HL-60 (cell line): Measurements from ENCODE around the gene ANKEF1.

ENCODE experiments used
- DNase-seq, 2 experiments: peaks; one replicate each; pipeline ENCODE4 v3.0.0-alpha.2; 2010 to 2020; ENCODE audit warnings: low read depth in 1 of 2, low spot score in 1 of 2
- H3K27ac ChIP-seq: fragments of 250-450 bp; sonication (Bioruptor Pico); replicated peaks from 2 replicates; pipeline ENCODE4 v1.5.1; 2020; ENCODE audit warnings: mild to moderate bottlenecking, moderate library complexity
- H3K27me3 ChIP-seq: fragments of 250-450 bp; sonication (Bioruptor Pico); 2 replicates; pipeline ENCODE4 v1.5.1; 2021; ENCODE audit warnings: mild to moderate bottlenecking, moderate library complexity; ENCODE audit not compliant: insufficient read depth, poor library complexity, severe bottlenecking
- H3K4me3 ChIP-seq: replicated peaks from 2 replicates; pipeline ENCODE4 v1.5.1; 2011; ENCODE audit warnings: mild to moderate bottlenecking, control low read depth, low read length; ENCODE audit not compliant: insufficient read depth
- CTCF ChIP-seq: IDR thresholded peaks from one replicate; pipeline ENCODE4 v1.5.1; 2011; ENCODE audit warnings: low read length, control low read depth, inconsistent platforms; ENCODE audit not compliant: insufficient read depth
- GABPA ChIP-seq: IDR thresholded peaks from 2 replicates; pipeline ENCODE4 v1.6.1; 2012; ENCODE audit warnings: low read depth
- POLR2AphosphoS5 ChIP-seq: IDR thresholded peaks from 2 replicates; pipeline ENCODE4 v1.6.1; 2012; ENCODE audit warnings: low read depth
- REST ChIP-seq: IDR thresholded peaks from 2 replicates; pipeline ENCODE4 v1.6.1; 2012; ENCODE audit warnings: low read depth; ENCODE audit not compliant: insufficient replicate concordance
- SPI1 ChIP-seq: IDR thresholded peaks from 2 replicates; pipeline ENCODE4 v1.6.1; 2012; ENCODE audit warnings: low read depth, mild to moderate bottlenecking, borderline replicate concordance

The ANKEF1 gene

GRCh38 chr20:10076126-10077080 lies 41.6 kb downstream of the ANKEF1 start:
- Histone ChIP-seq H3K27me3 (no peaks in the 10 kb centered on the region), H3K27ac (no peak overlapping the region), H3K4me3 (no peak overlapping the region)
- TF ChIP-seq CTCF (no peak), REST (no peak), POLR2AphosphoS5 (no peak), GABPA (no peak), SPI1 (no peak)
- no peak for DNase-seq

- Histone ChIP-seq H3K27ac (no peak overlapping the region), H3K27me3 (no peaks in the 10 kb centered on the region), H3K4me3 (no peak overlapping the region)
- TF ChIP-seq CTCF (no peak), REST (no peak), GABPA (no peak), POLR2AphosphoS5 (no peak), SPI1 (no peak)
- DNase-seq, result no peak
These were observed 42.3 kb downstream of the ANKEF1 start for GRCh38 chr20:10077081-10077471.

GRCh38 chr20:10077886-10078285 lies 43.1 kb downstream of the ANKEF1 start:
- H3K27ac ChIP-seq, result no peak overlapping the region
- H3K27me3 ChIP-seq, result no peaks in the 10 kb centered on the region
- DNase-seq, result no peak
- H3K4me3 ChIP-seq, result no peak overlapping the region
- TF ChIP-seq REST (no peak), POLR2AphosphoS5 (no peak), CTCF (no peak), SPI1 (no peak), GABPA (no peak)
